ENCODE results near the gene CENPU.
"Not testable (repeated sequence)": the region's sequence is repeated elsewhere in the genome, so short reads cannot be mapped to it uniquely, and the experiment has no call there.

CENPU gene

DNA sequence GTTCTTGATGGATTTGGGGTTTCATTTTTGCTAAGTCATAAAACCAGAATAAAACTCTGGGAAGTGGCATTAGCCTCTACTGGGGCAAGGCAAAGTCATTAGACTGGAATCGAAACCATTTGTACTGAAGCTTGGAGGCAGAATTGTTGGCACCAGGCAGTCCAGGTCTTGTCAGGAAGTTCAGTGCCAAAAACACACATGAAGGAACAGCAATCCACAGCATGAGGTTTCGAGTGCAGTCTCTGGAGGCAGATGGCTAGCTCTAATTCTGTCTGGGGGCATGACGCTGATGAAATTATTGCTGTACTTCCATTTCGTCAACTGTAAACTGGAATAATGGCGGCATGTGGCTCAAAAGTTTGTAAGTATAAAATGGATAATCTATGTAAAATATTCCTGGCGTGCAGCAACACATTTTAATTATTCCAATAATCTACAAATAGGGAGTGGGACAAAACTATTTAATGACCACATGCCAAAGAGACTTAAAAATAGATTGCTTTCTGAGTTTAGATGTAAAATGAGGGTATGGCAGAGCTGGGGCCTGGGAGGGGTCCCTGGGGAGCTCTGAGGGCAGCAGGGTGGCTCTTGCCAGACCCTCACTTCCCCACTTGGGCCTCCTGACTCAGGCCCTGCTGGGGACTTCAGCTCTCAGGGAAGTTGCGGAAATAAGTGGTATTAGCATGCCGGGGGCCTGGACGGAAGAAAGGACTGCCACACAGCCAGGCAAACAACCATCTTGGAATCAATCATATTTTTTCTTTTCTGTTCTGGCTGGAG lies 18.8 kb upstream of the CENPU start:
- H3K9ac ChIP-seq (ENCODE audit: low read depth in 1 of 2, low read length in 2 of 2), result no peak overlapping the region
- no peak overlapping the region for H3K27ac ChIP-seq (ENCODE audit: low read depth, low read length)

DNA sequence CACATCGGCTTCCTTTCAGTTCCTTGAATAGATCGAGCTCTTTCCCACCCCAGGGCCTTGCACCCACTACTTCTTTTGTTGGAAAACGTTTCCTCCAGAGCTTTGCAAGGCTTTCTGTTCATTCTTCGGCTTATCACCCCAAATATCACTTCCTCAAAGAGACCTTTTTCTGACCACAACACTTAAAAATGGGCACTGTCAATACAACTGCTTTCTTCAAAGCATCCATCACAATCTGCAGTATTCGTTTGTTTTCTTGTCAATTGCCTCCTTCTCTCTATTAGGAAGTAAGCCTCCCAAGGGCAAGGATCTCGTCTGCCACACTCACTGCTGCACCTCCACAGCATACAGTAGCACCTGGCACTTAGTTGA lies 17.7 kb upstream of the CENPU start:
- Histone ChIP-seq H3K36me3 (ENCODE audit: control insufficient read depth in 1 of 2, insufficient read depth in 2 of 2, low read length in 2 of 2) (peaks cover 0 to 6% of the 10 kb centered on the region in 2 donors), H3K9ac (ENCODE audit: low read depth in 1 of 2, low read length in 2 of 2) (no peak overlapping the region), H3K4me1 (ENCODE audit: control insufficient read depth in 1 of 2, insufficient read depth in 2 of 2, low read length in 2 of 2) (peaks cover 22 to 23% of the 10 kb centered on the region in 2 donors), H3K27me3 (ENCODE audit: control insufficient read depth in 1 of 2, insufficient read depth in 2 of 2, low read length in 2 of 2) (no peaks in the 10 kb centered on the region), H3K27ac (ENCODE audit: low read depth, low read length) (no peak overlapping the region), H3K9me3 (ENCODE audit: control insufficient read depth in 1 of 2, low read length in 2 of 2) (no peaks in the 10 kb centered on the region), H3K4me3 (ENCODE audit: low read depth in 1 of 2, low read length in 2 of 2) (no peak overlapping the region)

More for the DNA sequence above, 18.8 kb upstream of the CENPU start:
- Histone ChIP-seq H3K27me3 (ENCODE audit: control insufficient read depth in 1 of 2, insufficient read depth in 2 of 2, low read length in 2 of 2) (no peaks in the 10 kb centered on the region), H3K36me3 (ENCODE audit: control insufficient read depth in 1 of 2, insufficient read depth in 2 of 2, low read length in 2 of 2) (peaks cover 0 to 14% of the 10 kb centered on the region in 2 donors), H3K9me3 (ENCODE audit: control insufficient read depth in 1 of 2, low read length in 2 of 2) (no peaks in the 10 kb centered on the region), H3K4me3 (ENCODE audit: low read depth in 1 of 2, low read length in 2 of 2) (no peak overlapping the region), H3K4me1 (ENCODE audit: control insufficient read depth in 1 of 2, insufficient read depth in 2 of 2, low read length in 2 of 2) (peaks cover 11 to 12% of the 10 kb centered on the region in 2 donors)

DNA sequence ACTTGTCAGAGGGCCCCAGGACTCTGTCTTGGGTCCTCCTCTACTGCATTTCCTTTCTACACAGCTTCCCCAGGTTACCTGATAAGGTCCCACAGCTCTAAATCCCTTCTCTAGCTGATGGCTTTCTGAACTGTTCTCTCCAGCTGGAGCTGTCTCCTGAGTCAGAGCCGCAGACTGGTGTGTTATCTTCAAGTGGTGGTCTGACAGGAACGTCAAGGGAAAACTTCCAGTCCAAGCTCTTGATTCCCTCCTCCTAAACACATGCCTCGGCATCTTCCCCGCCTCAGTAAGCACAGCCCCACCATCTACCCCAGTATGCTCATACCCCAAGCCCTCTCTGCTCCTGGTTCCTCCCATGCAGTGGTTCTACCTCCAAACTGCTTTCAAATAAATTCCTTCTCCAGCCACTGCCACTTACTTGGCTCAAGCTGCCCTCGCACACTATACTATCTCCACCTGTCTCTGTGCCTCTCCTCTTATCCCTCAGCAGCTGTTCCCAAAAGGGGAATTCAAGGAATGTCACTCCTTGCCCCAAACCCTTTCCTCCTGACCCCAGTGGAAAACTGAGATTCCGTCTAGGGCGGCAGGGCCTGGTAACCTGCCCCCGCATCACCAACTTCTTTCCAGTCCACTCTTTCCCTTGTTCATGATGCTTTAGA lies 17.2 kb upstream of the CENPU start:
- H3K9me3 ChIP-seq (ENCODE audit: control insufficient read depth in 1 of 2, low read length in 2 of 2), result no peaks in the 10 kb centered on the region
- no peaks in the 10 kb centered on the region for H3K27me3 ChIP-seq (ENCODE audit: control insufficient read depth in 1 of 2, insufficient read depth in 2 of 2, low read length in 2 of 2)
- no peak overlapping the region for H3K27ac ChIP-seq (ENCODE audit: low read depth, low read length)
- peaks cover 0 to under 1% of the 10 kb centered on the region in 2 donors for H3K36me3 ChIP-seq (ENCODE audit: control insufficient read depth in 1 of 2, insufficient read depth in 2 of 2, low read length in 2 of 2)
- H3K4me3 ChIP-seq (ENCODE audit: low read depth in 1 of 2, low read length in 2 of 2), result no peak overlapping the region
- H3K9ac ChIP-seq (ENCODE audit: low read depth in 1 of 2, low read length in 2 of 2), result no peak overlapping the region
- peaks cover 27 to 28% of the 10 kb centered on the region in 2 donors for H3K4me1 ChIP-seq (ENCODE audit: control insufficient read depth in 1 of 2, insufficient read depth in 2 of 2, low read length in 2 of 2)

DNA sequence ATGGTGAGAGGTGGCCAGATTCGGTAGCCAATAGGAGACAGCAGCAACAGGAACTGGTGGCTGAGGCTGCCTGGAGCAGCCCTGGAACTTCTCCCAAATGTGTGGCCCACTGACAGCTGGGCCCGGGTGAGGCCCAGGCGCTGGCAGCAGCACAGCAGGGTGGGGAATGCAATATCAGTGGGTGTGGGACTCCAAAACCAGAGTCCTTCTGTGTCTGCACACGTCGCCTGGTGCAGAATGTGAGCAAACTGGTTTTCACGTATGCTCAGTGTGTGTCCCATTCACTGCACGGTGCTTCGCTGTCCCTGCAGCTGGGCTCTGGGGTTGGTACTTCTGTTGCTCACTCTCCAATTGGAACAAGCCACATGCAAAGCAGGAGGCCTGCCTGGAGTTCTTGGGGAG lies 14.4 kb upstream of the CENPU start:
- H3K36me3 ChIP-seq (ENCODE audit: control insufficient read depth in 1 of 2, insufficient read depth in 2 of 2, low read length in 2 of 2), result no peaks in the 10 kb centered on the region
- H3K4me1 ChIP-seq (ENCODE audit: control insufficient read depth in 1 of 2, insufficient read depth in 2 of 2, low read length in 2 of 2), result peaks cover 30 to 33% of the 10 kb centered on the region in 2 donors
- no peaks in the 10 kb centered on the region for H3K27me3 ChIP-seq (ENCODE audit: control insufficient read depth in 1 of 2, insufficient read depth in 2 of 2, low read length in 2 of 2)
- no peaks in the 10 kb centered on the region for H3K9me3 ChIP-seq (ENCODE audit: control insufficient read depth in 1 of 2, low read length in 2 of 2)
- peak overlapping the region in 1 of 2 donors; percentile 16 for H3K9ac ChIP-seq (ENCODE audit: low read depth in 1 of 2, low read length in 2 of 2)
- H3K4me3 ChIP-seq (ENCODE audit: low read depth in 1 of 2, low read length in 2 of 2), result no peak overlapping the region
- no peak overlapping the region for H3K27ac ChIP-seq (ENCODE audit: low read depth, low read length)

DNA sequence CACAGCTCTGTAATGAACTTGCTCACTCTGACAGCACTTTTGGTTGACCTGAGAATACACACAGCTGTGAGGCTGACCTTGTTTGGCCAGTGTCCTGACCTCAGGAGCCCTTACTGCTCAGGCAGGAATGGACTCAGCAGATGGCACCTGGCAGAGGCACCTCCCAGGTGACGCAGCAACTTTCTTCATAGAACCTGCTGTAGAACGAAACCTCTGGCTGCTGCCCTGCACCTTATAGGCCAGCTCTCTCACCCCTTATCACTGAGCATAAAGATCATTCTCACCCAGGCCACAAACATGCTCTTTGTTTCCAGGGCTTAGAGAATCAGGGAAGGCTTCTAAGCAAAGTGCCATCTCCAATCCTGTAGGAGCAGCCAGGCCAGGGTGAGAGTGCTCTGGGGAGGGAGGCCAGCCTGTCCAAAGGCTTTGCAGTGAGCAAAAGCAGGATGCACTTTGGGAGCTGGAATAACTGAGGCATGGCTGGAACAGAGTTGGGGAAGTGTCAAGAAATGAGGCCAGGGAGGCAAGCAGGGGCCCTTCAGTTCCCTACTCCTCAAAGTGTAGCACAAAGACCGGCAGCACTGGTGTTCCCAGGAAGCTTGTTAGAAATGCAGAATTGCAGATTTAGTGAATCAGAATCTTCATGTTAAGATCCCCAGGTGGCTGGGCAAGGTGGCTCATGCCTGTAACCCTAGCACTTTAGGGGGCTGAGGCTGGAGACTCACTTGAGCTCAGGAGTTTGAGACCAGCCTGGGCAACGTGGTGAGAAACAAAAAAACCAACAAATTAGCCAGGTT lies 13.3 kb upstream of the CENPU start:
- Histone ChIP-seq H3K9ac (ENCODE audit: low read depth in 1 of 2, low read length in 2 of 2) (no peak overlapping the region), H3K9me3 (ENCODE audit: control insufficient read depth in 1 of 2, low read length in 2 of 2) (no peaks in the 10 kb centered on the region), H3K36me3 (ENCODE audit: control insufficient read depth in 1 of 2, insufficient read depth in 2 of 2, low read length in 2 of 2) (no peaks in the 10 kb centered on the region), H3K27me3 (ENCODE audit: control insufficient read depth in 1 of 2, insufficient read depth in 2 of 2, low read length in 2 of 2) (no peaks in the 10 kb centered on the region), H3K4me1 (ENCODE audit: control insufficient read depth in 1 of 2, insufficient read depth in 2 of 2, low read length in 2 of 2) (peaks cover 30 to 33% of the 10 kb centered on the region in 2 donors), H3K27ac (ENCODE audit: low read depth, low read length) (peak overlapping the region; percentile 68), H3K4me3 (ENCODE audit: low read depth in 1 of 2, low read length in 2 of 2) (no peak overlapping the region)

DNA sequence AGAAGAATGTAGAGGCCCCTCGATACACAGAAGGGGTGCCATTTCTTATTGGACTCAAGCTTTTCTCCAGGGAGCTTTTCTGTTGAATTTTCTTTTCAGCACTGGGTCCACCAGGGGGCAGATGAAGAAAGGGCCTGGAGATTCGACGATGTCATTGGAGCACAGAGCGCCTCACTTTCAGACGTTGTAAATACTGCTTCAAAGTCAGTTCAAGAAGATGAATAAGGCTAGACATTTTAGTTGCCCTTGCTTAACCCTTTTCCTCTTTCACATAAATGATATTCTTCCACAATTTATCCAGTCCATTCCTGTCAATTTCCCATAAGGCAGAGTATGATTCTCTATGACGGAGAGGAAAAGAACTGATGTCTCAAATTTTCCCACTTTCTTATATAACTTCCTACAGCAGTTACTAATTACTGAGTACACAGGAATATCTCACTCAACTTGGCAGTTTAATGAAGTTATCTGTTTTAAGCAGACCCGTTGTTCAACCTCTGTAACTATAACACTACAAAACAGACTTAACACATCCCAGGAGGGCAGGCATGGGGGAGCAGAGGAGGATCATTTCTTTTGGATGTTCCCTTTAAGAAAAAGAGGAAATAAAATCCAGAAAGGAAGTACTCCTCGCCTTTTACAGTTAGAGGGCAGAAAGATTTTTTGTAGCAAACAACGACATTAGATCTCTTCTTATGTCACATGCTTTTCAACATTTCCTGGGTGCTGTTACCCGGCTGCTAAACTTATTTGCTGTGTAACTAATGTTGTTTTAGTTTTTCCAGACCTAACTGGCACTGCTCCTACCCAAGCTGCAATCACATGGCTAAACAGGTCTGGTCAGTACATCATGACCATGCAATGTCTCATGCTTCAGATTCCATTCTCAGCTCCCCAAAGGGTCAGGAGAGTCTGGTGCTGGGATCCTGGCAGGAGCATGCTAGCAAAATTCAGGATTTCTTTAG lies 12.2 kb upstream of the CENPU start:
- peaks cover 30 to 33% of the 10 kb centered on the region in 2 donors for H3K4me1 ChIP-seq (ENCODE audit: control insufficient read depth in 1 of 2, insufficient read depth in 2 of 2, low read length in 2 of 2)
- H3K9ac ChIP-seq (ENCODE audit: low read depth in 1 of 2, low read length in 2 of 2), result no peak overlapping the region
- H3K9me3 ChIP-seq (ENCODE audit: control insufficient read depth in 1 of 2, low read length in 2 of 2), result no peaks in the 10 kb centered on the region
- no peaks in the 10 kb centered on the region for H3K27me3 ChIP-seq (ENCODE audit: control insufficient read depth in 1 of 2, insufficient read depth in 2 of 2, low read length in 2 of 2)
- no peaks in the 10 kb centered on the region for H3K36me3 ChIP-seq (ENCODE audit: control insufficient read depth in 1 of 2, insufficient read depth in 2 of 2, low read length in 2 of 2)
- peak overlapping the region in 1 of 2 donors; percentile 7 for H3K4me3 ChIP-seq (ENCODE audit: low read depth in 1 of 2, low read length in 2 of 2)
- peak overlapping the region; percentile 11 for H3K27ac ChIP-seq (ENCODE audit: low read depth, low read length)

DNA sequence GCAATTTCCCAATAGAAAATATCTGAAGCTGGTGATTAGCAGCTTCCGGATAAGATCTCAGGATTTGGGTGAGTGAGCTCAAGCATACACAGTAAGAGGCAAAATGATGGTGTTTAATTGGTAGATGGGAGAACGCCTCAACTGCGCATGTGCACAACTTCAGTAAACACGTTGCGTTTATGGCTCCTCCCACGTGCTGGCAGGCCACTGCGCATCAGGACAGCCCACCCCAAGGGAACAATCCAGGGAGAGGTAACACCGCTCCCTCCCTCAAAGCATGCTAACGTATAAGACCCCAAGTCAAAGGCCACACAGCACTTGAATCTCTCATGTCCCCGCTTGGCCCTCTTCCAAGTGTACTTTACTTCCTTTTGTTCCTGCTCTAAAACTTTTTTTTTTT lies 10.3 kb upstream of the CENPU start:
- H3K9me3 ChIP-seq (ENCODE audit: control insufficient read depth in 1 of 2, low read length in 2 of 2), result peaks cover 0 to 2% of the 10 kb centered on the region in 2 donors
- peaks cover 30 to 33% of the 10 kb centered on the region in 2 donors for H3K4me1 ChIP-seq (ENCODE audit: control insufficient read depth in 1 of 2, insufficient read depth in 2 of 2, low read length in 2 of 2)
- no peak overlapping the region for H3K9ac ChIP-seq (ENCODE audit: low read depth in 1 of 2, low read length in 2 of 2)
- no peaks in the 10 kb centered on the region for H3K36me3 ChIP-seq (ENCODE audit: control insufficient read depth in 1 of 2, insufficient read depth in 2 of 2, low read length in 2 of 2)
- no peak overlapping the region for H3K27ac ChIP-seq (ENCODE audit: low read depth, low read length)
- H3K4me3 ChIP-seq (ENCODE audit: low read depth in 1 of 2, low read length in 2 of 2), result no peak overlapping the region
- no peaks in the 10 kb centered on the region for H3K27me3 ChIP-seq (ENCODE audit: control insufficient read depth in 1 of 2, insufficient read depth in 2 of 2, low read length in 2 of 2)

DNA sequence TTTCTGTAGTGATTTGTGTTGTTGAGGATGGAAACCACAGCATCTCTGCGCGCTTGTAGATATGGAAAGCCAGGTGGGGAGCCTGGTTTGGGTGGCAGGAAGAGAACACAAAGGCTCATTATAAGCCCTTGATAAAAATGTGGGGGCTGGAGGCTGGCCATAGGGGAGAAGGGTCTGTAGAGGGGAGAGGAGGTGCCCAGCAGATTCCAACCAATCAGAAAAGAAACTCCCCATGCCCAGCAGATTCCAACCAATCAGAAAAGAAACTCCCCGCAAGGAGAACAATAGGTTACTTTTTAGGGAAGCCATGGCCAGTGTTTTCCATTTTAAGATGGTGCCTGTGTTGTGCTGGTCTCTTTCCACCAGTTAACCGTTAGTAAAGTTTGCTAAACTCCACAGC lies 9.8 kb upstream of the CENPU start:
- Histone ChIP-seq H3K27me3 (ENCODE audit: control insufficient read depth in 1 of 2, insufficient read depth in 2 of 2, low read length in 2 of 2) (no peaks in the 10 kb centered on the region), H3K9ac (ENCODE audit: low read depth in 1 of 2, low read length in 2 of 2) (no peak overlapping the region), H3K4me3 (ENCODE audit: low read depth in 1 of 2, low read length in 2 of 2) (no peak overlapping the region), H3K36me3 (ENCODE audit: control insufficient read depth in 1 of 2, insufficient read depth in 2 of 2, low read length in 2 of 2) (no peaks in the 10 kb centered on the region), H3K4me1 (ENCODE audit: control insufficient read depth in 1 of 2, insufficient read depth in 2 of 2, low read length in 2 of 2) (peaks cover 28 to 31% of the 10 kb centered on the region in 2 donors), H3K9me3 (ENCODE audit: control insufficient read depth in 1 of 2, low read length in 2 of 2) (peaks cover 0 to 2% of the 10 kb centered on the region in 2 donors), H3K27ac (ENCODE audit: low read depth, low read length) (no peak overlapping the region)

DNA sequence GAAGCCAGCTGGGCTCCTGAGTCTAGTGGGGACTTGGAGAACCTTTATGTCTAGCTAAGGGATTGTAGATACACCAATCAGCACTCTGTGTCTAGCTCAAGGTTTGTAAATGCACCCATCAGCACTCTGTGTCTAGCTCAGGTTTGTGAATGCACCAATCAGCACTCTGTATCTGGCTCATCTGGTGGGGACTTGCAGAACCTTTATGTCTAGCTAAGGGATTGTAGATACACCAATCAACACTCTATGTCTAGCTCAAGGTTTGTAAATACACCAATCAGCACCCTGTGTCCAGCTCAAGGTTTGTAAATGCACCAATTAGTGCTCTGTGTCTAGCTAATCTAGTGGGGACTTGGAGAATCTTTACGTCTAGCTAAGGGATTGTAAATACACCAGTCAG lies 7.8 kb upstream of the CENPU start:
- not testable (repeated sequence) for H3K4me3 ChIP-seq (ENCODE audit: low read depth in 1 of 2, low read length in 2 of 2); H3K36me3 ChIP-seq (ENCODE audit: control insufficient read depth in 1 of 2, insufficient read depth in 2 of 2, low read length in 2 of 2); H3K27me3 ChIP-seq (ENCODE audit: control insufficient read depth in 1 of 2, insufficient read depth in 2 of 2, low read length in 2 of 2); H3K9me3 ChIP-seq (ENCODE audit: control insufficient read depth in 1 of 2, low read length in 2 of 2); H3K27ac ChIP-seq (ENCODE audit: low read depth, low read length); H3K9ac ChIP-seq (ENCODE audit: low read depth in 1 of 2, low read length in 2 of 2)
- peaks cover 8 to 11% of the 10 kb centered on the region in 2 donors for H3K4me1 ChIP-seq (ENCODE audit: control insufficient read depth in 1 of 2, insufficient read depth in 2 of 2, low read length in 2 of 2)
